HepG2 (cell line): ENCODE results near the gene PLEKHB2.
"Not testable (repeated sequence)": the region's sequence is repeated elsewhere in the genome, so short reads cannot be mapped to it uniquely, and the experiment has no call there.

Source experiments
- JUND ChIP-seq: sonication (generic); formaldehyde crosslinking; IDR thresholded peaks from 2 replicates; pipeline ENCODE4 v1.8.0; 2022; ENCODE audit warnings: mild to moderate bottlenecking, missing genetic modification reagents
- NFIC ChIP-seq: IDR thresholded peaks from 2 replicates; pipeline ENCODE4 v1.6.1; 2012; ENCODE audit warnings: mild to moderate bottlenecking, low read length, inconsistent platforms
- THAP11 ChIP-seq: IDR thresholded peaks from 2 replicates; pipeline ENCODE4 v1.6.1; 2016; ENCODE audit warnings: missing biosample characterization, missing genetic modification reagents
- ZNF558 ChIP-seq: sonication (generic); formaldehyde crosslinking; IDR thresholded peaks from 2 replicates; pipeline ENCODE4 v1.9.0; 2022; ENCODE audit warnings: mild to moderate bottlenecking, missing genetic modification reagents, borderline replicate concordance
- TF ChIP-seq, protein P1 (sequence below): sonication (generic); formaldehyde crosslinking; IDR thresholded peaks from 2 replicates; pipeline ENCODE4 v1.4.0; 2020; ENCODE audit warnings: low read depth, missing genetic modification reagents

GRCh38 chr2:131193421-131193820, 88.3 kb downstream of the PLEKHB2 start:
- not testable (repeated sequence) for TF ChIP-seq THAP11; JUND (CRISPR knock-in tag); NFIC; ZNF558 (CRISPR knock-in tag)
- TF ChIP-seq, protein P1, sequence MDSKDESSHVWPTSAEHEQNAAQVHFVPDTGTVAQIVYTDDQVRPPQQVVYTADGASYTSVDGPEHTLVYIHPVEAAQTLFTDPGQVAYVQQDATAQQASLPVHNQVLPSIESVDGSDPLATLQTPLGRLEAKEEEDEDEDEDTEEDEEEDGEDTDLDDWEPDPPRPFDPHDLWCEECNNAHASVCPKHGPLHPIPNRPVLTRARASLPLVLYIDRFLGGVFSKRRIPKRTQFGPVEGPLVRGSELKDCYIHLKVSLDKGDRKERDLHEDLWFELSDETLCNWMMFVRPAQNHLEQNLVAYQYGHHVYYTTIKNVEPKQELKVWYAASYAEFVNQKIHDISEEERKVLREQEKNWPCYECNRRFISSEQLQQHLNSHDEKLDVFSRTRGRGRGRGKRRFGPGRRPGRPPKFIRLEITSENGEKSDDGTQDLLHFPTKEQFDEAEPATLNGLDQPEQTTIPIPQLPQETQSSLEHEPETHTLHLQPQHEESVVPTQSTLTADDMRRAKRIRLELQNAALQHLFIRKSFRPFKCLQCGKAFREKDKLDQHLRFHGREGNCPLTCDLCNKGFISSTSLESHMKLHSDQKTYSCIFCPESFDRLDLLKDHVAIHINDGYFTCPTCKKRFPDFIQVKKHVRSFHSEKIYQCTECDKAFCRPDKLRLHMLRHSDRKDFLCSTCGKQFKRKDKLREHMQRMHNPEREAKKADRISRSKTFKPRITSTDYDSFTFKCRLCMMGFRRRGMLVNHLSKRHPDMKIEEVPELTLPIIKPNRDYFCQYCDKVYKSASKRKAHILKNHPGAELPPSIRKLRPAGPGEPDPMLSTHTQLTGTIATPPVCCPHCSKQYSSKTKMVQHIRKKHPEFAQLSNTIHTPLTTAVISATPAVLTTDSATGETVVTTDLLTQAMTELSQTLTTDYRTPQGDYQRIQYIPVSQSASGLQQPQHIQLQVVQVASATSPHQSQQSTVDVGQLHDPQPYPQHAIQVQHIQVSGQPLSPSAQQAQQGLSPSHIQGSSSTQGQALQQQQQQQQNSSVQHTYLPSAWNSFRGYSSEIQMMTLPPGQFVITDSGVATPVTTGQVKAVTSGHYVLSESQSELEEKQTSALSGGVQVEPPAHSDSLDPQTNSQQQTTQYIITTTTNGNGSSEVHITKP, result not testable (repeated sequence)
